PFSK-1 (cell line): ENCODE data around the gene THRB.

ENCODE experiments used
- REST ChIP-seq, 2 experiments: IDR thresholded peaks; 2 replicates each; pipeline versions ENCODE4 v1.6.1 to v1.8.0; 2011 to 2012; ENCODE audit warnings: low read depth in 2 of 2, low read length in 2 of 2, control low read depth in 1 of 2, inconsistent platforms in 1 of 2, mild to moderate bottlenecking in 1 of 2, moderate library complexity in 1 of 2; ENCODE audit not compliant: insufficient read depth in 1 of 2
- TAF1 ChIP-seq: IDR thresholded peaks from 2 replicates; pipeline ENCODE4 v1.6.1; 2012; ENCODE audit warnings: low read length, control low read depth, borderline replicate concordance; ENCODE audit not compliant: insufficient read depth

DNA sequence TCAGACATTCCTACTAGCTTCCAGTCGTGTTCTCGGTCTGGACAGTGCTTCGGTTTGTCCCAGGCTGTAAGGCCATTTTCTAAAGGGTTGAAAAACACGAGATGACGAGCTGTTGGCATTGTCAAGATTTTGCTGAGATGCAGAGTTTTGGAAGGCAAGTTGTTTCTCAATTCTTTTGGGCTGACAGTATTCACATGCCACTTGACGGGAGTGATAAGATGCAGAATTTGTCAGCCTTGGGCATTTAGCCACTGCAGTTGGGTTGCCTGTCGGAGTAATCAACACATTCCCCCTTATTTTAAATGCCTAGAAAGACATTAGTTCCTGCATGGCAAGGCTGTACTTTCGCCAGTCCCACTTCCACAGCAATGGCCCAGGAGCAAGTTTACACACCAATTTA lies 304.4 kb downstream of the THRB start:
- no peak for TF ChIP-seq REST (IDR thresholded peaks at IDR 0.05; ENCODE audit: insufficient read depth in 1 of 2, low read depth in 2 of 2, low read length in 2 of 2)
- TF ChIP-seq TAF1: no peak
